Measurements from ENCODE around the gene HNRNPA0. TPM values are rescaled to one million over a fixed set of nuclear protein-coding genes. Genes with fewer than 3 reads are reported as not detected.
"Not testable (repeated sequence)": the region's sequence is repeated elsewhere in the genome, so short reads cannot be mapped to it uniquely, and the experiment has no call there.

The HNRNPA0 gene
- 28.5 TPM for polyA plus RNA-seq (2012; ENCODE audit: low read depth, missing spikeins)

DNA sequence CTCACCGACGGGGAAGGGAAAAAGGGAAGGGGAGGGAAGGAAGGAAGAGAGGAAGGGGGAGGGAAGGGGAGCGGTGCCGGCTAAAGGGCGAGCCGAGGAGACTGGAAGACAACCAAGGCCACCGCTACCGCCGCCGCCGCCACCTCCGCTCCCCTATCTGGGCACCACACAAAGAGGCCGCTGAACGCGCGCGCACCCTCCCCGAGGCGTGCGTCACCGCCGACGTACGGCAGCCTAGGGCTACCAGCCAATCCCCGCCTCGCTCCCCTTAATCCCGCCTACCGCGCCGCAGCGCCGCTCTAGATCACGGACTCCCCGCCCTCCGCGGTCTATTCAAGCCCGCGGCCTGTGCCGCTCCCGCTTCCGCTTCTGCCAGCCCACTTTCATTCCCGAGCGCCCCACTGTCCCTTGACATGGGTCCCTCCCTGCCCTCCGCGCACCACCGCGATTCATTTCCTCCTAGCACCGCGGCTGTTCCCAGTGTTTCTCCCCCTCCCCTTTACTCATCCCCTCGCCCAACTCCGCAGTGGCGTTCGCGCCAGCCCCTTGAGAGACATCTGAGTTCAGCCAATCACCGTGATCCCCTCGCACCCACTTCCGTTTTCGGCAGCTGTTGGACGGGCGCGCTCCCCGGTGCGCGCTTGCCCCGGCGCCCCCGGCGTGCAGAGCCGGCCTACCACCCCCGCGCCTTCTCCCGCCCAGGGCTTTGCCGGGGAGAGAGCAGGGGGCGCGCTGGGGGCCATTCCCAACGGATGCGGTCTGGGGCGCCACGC lies at the start of gene HNRNPA0:
TSS of gene HNRNPA0 (minus strand) at position 176 of the 773 bp plus-strand sequence. CDS start 297 bp downstream, outside the sequence.
- FAIRE-seq (peak; percentile 99), DNase-seq (ENCODE audit: insufficient read length, low spot score) (peak; percentile 89)
- TF ChIP-seq SPI1 (IDR thresholded peaks at IDR 0.05; ENCODE audit: low read depth, low read length) (peak; percentile 89), PAX5 (IDR thresholded peaks at IDR 0.05; ENCODE audit: insufficient read depth, low read length, severe bottlenecking) (no peak), POU2F2 (IDR thresholded peaks at IDR 0.05; ENCODE audit: low read depth, low read length) (no peak; the same call in 1 of the 2 replicates), POLR2A (IDR thresholded peaks at IDR 0.05; ENCODE audit: low read depth, low read length) (peak; percentile 96), TAF1 (IDR thresholded peaks at IDR 0.05; ENCODE audit: low read depth, low read length) (peak; percentile 98), POLR2AphosphoS5 (IDR thresholded peaks at IDR 0.05; ENCODE audit: low read depth, low read length) (peak; percentile 96)

DNA sequence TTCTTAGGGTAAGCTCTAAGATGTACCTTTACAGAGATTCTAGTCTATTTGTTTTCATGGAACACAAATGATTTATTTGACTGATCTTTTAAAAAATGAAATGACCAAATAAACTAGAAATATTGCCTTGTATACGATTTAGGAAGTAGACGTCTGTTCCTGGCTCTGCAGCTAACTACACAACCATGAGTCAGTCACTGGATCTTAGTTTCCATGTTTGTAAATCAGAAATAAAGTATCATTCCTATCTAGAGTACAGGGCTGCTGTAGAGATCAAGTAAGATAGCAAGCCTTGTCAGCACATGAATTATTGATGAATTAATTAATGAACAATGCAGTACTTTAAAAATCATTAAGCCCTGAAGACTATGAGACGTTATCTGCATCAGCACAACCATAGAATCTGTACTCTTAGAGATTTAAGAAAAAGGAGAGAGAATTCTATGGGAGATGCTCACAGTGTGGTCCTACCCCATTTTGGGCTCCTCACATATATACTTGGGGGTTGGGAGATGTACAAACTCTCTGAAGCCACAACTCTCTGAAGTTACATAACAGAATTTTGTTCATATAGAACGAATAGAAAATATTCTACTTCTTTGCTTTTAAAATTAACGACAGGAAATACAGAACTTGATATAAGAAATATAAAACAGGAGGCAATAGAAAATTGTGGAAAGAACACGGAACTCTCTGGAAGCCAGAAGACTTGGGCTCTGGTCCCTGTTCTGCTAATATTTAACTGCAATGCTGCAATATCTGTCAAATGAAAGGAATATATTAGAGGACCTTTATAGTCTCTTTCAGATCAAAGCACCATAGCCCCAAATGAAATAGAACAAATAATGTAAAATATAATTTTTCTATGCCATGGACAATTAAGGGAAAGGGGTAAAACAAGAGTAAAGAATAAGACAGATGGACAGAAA lies 48.4 kb upstream of the HNRNPA0 start:
- no peak for TF ChIP-seq POLR2A (IDR thresholded peaks at IDR 0.05; ENCODE audit: low read depth, low read length)
- no peak for TF ChIP-seq TAF1 (IDR thresholded peaks at IDR 0.05; ENCODE audit: low read depth, low read length)
- TF ChIP-seq POU2F2 (IDR thresholded peaks at IDR 0.05; ENCODE audit: low read depth, low read length): no peak
- TF ChIP-seq SPI1 (IDR thresholded peaks at IDR 0.05; ENCODE audit: low read depth, low read length): no peak
- TF ChIP-seq POLR2AphosphoS5 (IDR thresholded peaks at IDR 0.05; ENCODE audit: low read depth, low read length): no peak
- TF ChIP-seq PAX5 (IDR thresholded peaks at IDR 0.05; ENCODE audit: insufficient read depth, low read length, severe bottlenecking): no peak
- no peak for DNase-seq (ENCODE audit: insufficient read length, low spot score)
- FAIRE-seq: no peak

DNA sequence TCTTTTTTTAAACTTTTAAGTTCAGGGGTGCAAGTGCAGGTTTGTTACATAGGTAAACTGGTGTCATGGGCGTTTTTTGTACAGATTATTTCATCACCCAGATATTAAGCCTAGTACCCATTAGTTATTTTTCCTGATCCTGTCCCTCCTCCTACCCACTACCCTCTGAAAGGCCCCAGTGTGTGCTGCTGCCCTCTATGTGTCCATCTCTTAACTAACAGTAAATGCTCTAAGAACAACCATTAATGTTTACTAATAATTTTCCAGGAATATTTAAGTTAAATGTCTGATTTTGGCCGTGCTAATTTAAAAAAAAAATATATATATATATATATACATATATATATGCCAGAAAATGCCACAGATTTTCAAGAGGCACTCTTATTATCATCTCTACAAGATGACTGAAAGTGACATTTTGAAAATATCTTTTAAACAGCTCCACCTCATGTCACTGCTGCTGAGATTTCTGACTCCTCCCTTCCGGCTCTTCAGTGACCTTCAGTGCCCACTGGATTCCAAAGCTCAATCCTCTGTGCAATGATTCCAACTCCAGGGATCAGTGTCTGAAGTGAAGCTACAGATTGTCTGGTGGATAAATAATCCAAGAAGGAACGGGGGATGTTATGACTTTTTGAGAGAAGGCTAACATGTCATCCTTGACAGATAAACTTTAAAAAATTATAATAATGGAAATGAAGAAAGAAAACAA lies 46.7 kb upstream of the HNRNPA0 start:
- FAIRE-seq: no peak
- no peak for DNase-seq (ENCODE audit: insufficient read length, low spot score)
- TF ChIP-seq POLR2AphosphoS5 (IDR thresholded peaks at IDR 0.05; ENCODE audit: low read depth, low read length): no peak
- TF ChIP-seq POLR2A (IDR thresholded peaks at IDR 0.05; ENCODE audit: low read depth, low read length): no peak
- no peak for TF ChIP-seq PAX5 (IDR thresholded peaks at IDR 0.05; ENCODE audit: insufficient read depth, low read length, severe bottlenecking)
- no peak for TF ChIP-seq POU2F2 (IDR thresholded peaks at IDR 0.05; ENCODE audit: low read depth, low read length)
- no peak for TF ChIP-seq SPI1 (IDR thresholded peaks at IDR 0.05; ENCODE audit: low read depth, low read length)

DNA sequence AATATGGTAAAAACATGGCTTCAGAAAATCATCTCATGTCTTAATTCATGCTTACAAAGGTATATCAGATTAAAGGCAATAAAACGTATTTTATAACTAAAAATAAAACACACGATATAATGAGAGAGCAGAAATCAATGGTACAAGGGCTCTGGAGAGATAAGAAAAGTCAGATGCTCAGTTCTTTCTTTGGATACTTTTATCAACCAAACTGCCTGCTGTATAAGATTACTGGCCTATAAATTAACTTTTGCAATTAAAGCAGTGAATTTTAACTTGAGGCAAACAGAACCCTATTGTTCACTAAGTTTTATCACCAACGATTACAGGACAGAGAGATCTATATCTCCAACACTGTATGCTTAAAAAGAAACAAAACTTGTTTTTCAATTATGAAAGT lies 42.1 kb upstream of the HNRNPA0 start:
- FAIRE-seq (no peak), DNase-seq (ENCODE audit: insufficient read length, low spot score) (no peak)
- TF ChIP-seq POU2F2 (IDR thresholded peaks at IDR 0.05; ENCODE audit: low read depth, low read length) (no peak), TAF1 (IDR thresholded peaks at IDR 0.05; ENCODE audit: low read depth, low read length) (no peak)

DNA sequence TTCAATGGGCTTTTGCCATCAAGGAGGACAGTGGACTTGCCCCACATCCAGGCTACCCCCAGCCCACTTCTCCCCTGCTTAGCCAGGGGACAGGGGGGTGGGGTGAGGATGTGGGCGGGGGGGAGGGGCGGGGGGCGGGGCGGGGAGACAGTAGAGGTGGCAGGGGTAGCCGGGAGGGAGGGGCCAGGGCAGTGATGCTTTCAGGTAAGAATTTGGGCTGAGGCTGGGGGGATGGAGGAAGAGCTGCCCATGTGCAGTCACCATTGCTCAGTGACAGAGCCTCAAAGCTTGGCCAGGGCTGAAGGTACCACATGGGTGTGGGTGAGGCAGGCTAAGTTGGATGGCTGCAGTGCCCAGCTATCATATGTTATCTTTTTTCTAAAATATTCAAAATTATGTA lies 40.7 kb upstream of the HNRNPA0 start:
- TF ChIP-seq TAF1 (IDR thresholded peaks at IDR 0.05; ENCODE audit: low read depth, low read length) (no peak), SPI1 (IDR thresholded peaks at IDR 0.05; ENCODE audit: low read depth, low read length) (no peak), PAX5 (IDR thresholded peaks at IDR 0.05; ENCODE audit: insufficient read depth, low read length, severe bottlenecking) (no peak), POLR2AphosphoS5 (IDR thresholded peaks at IDR 0.05; ENCODE audit: low read depth, low read length) (no peak), POU2F2 (IDR thresholded peaks at IDR 0.05; ENCODE audit: low read depth, low read length) (no peak)
- no peak for FAIRE-seq
- DNase-seq (ENCODE audit: insufficient read length, low spot score): no peak

DNA sequence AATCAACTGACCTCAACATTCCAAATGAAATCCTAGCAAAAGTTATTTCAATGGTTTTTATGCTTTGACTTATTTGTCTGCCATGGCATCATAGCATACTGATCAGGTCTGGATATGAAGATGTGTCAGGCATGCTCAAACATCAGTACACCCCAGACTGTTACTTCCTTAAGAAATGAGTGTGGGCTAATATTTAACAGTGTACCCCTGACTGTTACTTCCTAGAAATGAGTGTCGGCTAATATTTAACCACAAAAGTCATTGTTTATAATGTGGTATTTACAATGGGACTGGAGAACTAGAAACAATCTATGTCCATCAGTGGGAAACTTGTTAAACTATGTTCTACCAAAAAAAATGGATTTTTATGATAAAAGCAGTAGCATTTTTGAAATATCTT lies 38.1 kb upstream of the HNRNPA0 start:
- FAIRE-seq: no peak

DNA sequence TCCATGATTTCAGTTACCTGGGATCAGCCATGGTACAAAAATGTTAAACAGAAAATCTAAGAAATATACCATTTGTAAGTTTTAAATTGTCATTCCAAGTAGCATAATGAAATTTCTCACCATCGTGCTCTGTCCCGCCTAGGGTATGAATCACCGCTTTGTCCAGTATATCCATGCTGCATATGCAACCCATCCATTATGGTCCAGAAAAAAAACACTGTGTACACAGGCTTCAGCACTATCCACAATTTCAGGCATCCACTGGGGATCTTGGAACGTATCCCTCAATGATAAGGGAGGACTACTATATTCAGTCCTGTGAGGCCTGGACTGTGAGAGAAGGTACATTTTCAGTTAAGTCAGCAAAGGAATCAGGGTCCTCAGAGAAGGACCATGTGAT lies 37.6 kb upstream of the HNRNPA0 start:
- TF ChIP-seq POLR2AphosphoS5 (IDR thresholded peaks at IDR 0.05; ENCODE audit: low read depth, low read length) (no peak), POLR2A (IDR thresholded peaks at IDR 0.05; ENCODE audit: low read depth, low read length) (no peak), SPI1 (IDR thresholded peaks at IDR 0.05; ENCODE audit: low read depth, low read length) (no peak), POU2F2 (IDR thresholded peaks at IDR 0.05; ENCODE audit: low read depth, low read length) (no peak), TAF1 (IDR thresholded peaks at IDR 0.05; ENCODE audit: low read depth, low read length) (no peak)
- no peak for DNase-seq (ENCODE audit: insufficient read length, low spot score)
- FAIRE-seq: no peak

More for the DNA sequence above, 38.1 kb upstream of the HNRNPA0 start:
- TF ChIP-seq POU2F2 (IDR thresholded peaks at IDR 0.05; ENCODE audit: low read depth, low read length) (no peak), PAX5 (IDR thresholded peaks at IDR 0.05; ENCODE audit: insufficient read depth, low read length, severe bottlenecking) (no peak)
- DNase-seq (ENCODE audit: insufficient read length, low spot score): no peak

DNA sequence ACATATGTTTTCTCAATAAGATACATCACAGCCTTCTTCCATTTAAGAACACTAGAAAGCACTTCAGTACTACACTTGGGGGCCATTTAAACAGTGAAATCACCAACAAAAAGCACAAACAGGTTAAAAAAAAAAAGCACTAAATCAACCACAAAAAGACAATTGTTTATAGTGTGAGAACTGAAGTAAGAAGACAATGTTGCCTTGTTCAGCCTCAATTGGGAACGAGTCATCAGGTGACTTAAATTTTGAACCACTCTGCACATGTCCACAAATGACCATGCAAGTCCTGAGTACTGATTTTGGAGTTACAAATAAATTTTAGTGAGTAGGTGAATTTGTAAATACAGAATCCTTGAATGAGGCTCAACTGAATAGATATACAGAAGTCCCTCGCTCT lies 37.2 kb upstream of the HNRNPA0 start:
- FAIRE-seq: no peak
- TF ChIP-seq TAF1 (IDR thresholded peaks at IDR 0.05; ENCODE audit: low read depth, low read length): no peak
- no peak for TF ChIP-seq POLR2A (IDR thresholded peaks at IDR 0.05; ENCODE audit: low read depth, low read length)
- TF ChIP-seq SPI1 (IDR thresholded peaks at IDR 0.05; ENCODE audit: low read depth, low read length): no peak
- no peak for TF ChIP-seq POLR2AphosphoS5 (IDR thresholded peaks at IDR 0.05; ENCODE audit: low read depth, low read length)
- no peak for TF ChIP-seq POU2F2 (IDR thresholded peaks at IDR 0.05; ENCODE audit: low read depth, low read length)
- TF ChIP-seq PAX5 (IDR thresholded peaks at IDR 0.05; ENCODE audit: insufficient read depth, low read length, severe bottlenecking): no peak
- no peak for DNase-seq (ENCODE audit: insufficient read length, low spot score)

DNA sequence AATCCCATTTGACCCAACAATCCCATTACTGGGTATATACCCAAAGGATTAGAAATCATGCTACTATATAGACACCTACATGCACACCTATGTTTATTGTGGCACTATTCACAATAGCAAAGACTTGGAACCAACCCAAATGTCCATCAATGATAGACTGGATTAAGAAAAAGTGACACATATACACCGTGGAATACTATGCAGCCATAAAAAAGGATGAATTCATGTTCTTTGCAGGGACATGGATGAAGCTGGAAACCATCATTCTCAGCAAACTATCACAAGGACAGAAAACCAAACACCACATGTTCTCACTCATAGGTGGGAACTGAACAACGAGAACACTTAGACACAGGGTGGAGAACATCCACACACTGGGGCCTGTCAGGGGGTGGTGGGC lies 34.4 kb upstream of the HNRNPA0 start:
- FAIRE-seq; DNase-seq (ENCODE audit: insufficient read length, low spot score): not testable (repeated sequence)
